Kidney (tissue), 14 donors: ENCODE results near the gene IMPA2. TPM values are rescaled to one million over a fixed set of nuclear protein-coding genes. Genes with fewer than 3 reads are reported as not detected.

Experiments used
- DNase-seq, 5 donors: peaks; one replicate each; pipeline ENCODE4 v3.0.0-alpha.2; 2013 to 2020
- FAIRE-seq: peaks from 2 replicates; lab custom pipeline; 2012; peaks lifted over from hg19 to GRCh38; lab: Jason Lieb, UNC
- H3K27ac ChIP-seq, 2 donors: one replicate each; pipeline ENCODE4 v1.7.0; 2013; ENCODE audit warnings: low read depth in 2 of 2, low read length in 2 of 2, inconsistent platforms in 1 of 2
- H3K27me3 ChIP-seq: one replicate; pipeline ENCODE4 v1.7.1; 2013; ENCODE audit warnings: low read length, inconsistent platforms; ENCODE audit not compliant: control insufficient read depth, insufficient read depth
- H3K36me3 ChIP-seq, 3 donors: one replicate each; pipeline versions ENCODE4 v1.7.0 to v1.7.1; 2013; ENCODE audit warnings: low read length in 3 of 3, control low read depth in 1 of 3, inconsistent platforms in 1 of 3; ENCODE audit not compliant: insufficient read depth in 3 of 3, control insufficient read depth in 2 of 3
- H3K4me1 ChIP-seq, 3 donors: one replicate each; pipeline versions ENCODE4 v1.7.0 to v1.7.1; 2013; ENCODE audit warnings: low read length in 3 of 3, inconsistent platforms in 1 of 3, low read depth in 1 of 3; ENCODE audit not compliant: control insufficient read depth in 2 of 3, insufficient read depth in 2 of 3
- H3K4me3 ChIP-seq, 3 donors: one replicate each; pipeline versions ENCODE4 v1.7.0 to v1.8.1; 2013; ENCODE audit warnings: low read length in 3 of 3, control low read depth in 1 of 3, inconsistent platforms in 1 of 3
- H3K9ac ChIP-seq, 3 donors: one replicate each; pipeline versions ENCODE4 v1.7.0 to v1.7.1; 2013; ENCODE audit warnings: low read length in 3 of 3, control low read depth in 1 of 3, inconsistent platforms in 1 of 3
- H3K9me3 ChIP-seq, 3 donors: one replicate each; pipeline versions ENCODE4 v1.7.0 to v1.7.1; 2013; ENCODE audit warnings: low read length in 3 of 3, control low read depth in 1 of 3, inconsistent platforms in 1 of 3; ENCODE audit not compliant: control insufficient read depth in 2 of 3, insufficient read depth in 1 of 3
- CTCF ChIP-seq: IDR thresholded peaks from 3 replicates; pipeline ENCODE4 v1.5.1; 2012; ENCODE audit warnings: mild to moderate bottlenecking, moderate library complexity, borderline replicate concordance; ENCODE audit not compliant: insufficient read depth; ENCODE audit errors: extremely low read depth
- intact Hi-C: fragments of 100-400 bp; cut with DNase I; formaldehyde crosslinking; loops from one replicate; pipeline ENCODE4 v1.11.1; 2022
- polyA plus RNA-seq: library from polyadenylated mRNA; stranded (reverse); fragments of 350-450 nt; fragmentation: Illumina TruSeq; extraction: RNeasy Lipid Tissue Mini Kit (QIAGEN cat#74804); gene quantifications from one replicate; pipeline ENCODE4 v1.2.3, GENCODE V29; 2014; ENCODE audit warnings: low read depth, low replicate concordance; ENCODE audit not compliant: insufficient read depth
- total RNA-seq: library from RNA; stranded (reverse); fragmentation: NEBNext Ultra II Directional; extraction: Animal tissue kit (Norgen Biotek cat#: 25700); gene quantifications from one replicate; pipeline ENCODE4 v1.2.1, GENCODE V29; 2021
- donor health status: control.
- donor health status: control.
- donor health status: control.
- donor health status: control.
- donor health status: control.
- donor health status: DM: yes; HTN: yes; CAD: no.
- donor health status: Normal renal cell carcinoma (clear cell type).

Gene IMPA2
- total and polyA plus RNA-seq, 2 donors from 2014 or later, result 157 to 348 TPM

DNA sequence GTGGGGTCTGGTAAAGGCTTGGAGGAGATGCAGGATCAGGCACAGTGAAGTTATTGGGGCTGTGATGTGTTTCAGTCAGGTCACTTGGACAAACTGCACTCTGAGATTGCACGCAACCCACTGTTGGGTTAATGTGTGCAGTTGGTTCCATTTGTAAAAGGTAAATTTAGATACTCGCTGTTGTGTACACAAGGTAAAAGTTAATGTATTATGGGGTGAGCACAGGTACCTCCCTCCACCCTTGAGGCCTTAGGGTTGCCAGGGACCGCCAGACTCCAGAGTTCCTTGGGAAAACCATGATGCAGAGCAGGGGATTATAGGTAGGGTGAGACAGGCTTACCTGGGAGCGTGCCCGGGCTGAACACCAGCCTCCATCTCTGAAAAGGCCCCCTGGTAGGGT is 20.1 kb downstream of the IMPA2 start:
- Histone ChIP-seq H3K27me3 (no peaks in the 10 kb centered on the region), H3K9me3 (no peaks in the 10 kb centered on the region), H3K9ac (no peak overlapping the region), H3K4me1 (peaks cover 0 to 27% (median 18%) of the 10 kb centered on the region in 3 donors), H3K27ac (peak overlapping the region; percentile 43 to 44), H3K4me3 (no peak overlapping the region), H3K36me3 (peaks cover 0 to 11% (median 0%) of the 10 kb centered on the region in 3 donors)
- FAIRE-seq, result no peak
- intact Hi-C loops, result no loop called here
- peak in 1 of 5 donors; percentile 47 for DNase-seq
- TF ChIP-seq CTCF, result no peak

DNA sequence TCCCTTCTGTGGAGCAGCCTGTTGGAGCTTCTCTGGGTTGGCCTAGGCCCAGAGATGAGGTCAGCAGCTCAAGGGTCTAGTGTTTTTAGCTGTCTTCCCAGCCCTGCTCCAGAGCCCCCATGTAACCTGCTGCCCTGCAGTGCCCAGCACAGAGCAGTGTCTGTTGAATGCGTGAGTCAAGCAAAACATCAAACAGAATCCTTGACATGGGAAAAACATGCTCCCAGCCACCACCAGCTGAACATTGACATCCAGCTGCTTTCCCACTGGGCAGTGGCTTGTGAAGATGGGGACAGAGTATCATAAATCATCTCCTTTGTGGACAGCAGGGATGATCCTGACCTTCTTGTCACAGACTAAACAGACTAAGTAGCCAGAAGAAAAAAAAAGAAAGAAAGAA is 22.6 kb downstream of the IMPA2 start:
- intact Hi-C loops, result no loop called here
- Histone ChIP-seq H3K4me1 (peaks cover 0 to 20% (median 11%) of the 10 kb centered on the region in 3 donors), H3K4me3 (no peak overlapping the region), H3K27me3 (no peaks in the 10 kb centered on the region), H3K27ac (no peak overlapping the region), H3K9me3 (no peaks in the 10 kb centered on the region), H3K9ac (no peak overlapping the region), H3K36me3 (peaks cover 0 to 16% (median 0%) of the 10 kb centered on the region in 3 donors)
- FAIRE-seq (no peak), DNase-seq (peak in 3 of 5 donors; percentile 64 to 69 (median 68))
- no peak for TF ChIP-seq CTCF

DNA sequence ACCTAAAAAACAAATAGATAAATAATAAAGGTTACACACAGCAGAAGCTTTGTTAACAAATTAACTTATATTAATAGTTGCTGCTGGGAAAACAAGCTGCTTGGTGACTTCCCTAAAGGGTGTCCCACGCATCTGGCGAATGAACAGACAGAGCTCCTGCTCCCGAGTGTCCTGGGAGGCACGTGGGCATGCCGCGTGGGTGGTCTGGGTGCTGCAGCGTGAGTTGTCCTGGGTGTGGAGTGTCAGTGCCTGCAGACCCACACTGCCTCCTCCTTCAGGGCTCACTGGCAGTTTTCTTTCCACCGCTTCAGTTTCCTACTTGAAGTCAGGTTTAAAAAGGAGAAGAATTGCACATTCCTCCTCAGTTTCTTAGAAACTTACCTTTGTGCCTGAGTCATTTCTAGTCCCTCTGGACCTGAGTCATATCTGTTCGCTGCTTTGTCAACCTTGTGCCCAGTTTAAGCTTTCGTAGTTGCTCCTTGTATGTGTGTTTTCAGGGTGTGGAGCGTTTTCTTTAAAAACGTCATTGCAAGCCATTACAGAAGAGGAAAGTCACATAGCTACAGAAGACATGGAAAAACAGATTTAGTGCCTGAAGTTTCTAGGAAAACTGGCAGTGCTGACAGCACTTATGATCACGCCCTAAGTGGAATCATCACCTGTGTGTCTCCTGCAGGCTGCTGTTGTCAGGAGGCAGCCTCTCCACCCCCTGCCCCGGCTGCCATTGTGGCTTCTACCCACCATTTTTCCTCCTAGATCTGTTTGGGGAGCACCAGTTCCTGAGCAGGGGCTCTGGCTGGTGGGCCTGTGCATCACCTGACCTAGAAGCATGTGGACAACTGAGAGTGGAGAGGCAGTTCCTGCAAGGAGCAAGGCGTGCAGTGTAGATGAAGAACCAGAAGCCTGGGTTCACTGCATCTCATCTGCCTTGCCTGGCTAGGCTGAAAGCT is 24.5 kb downstream of the IMPA2 start:
- Histone ChIP-seq H3K36me3 (peaks cover 0 to 29% (median 2%) of the 10 kb centered on the region in 3 donors), H3K9me3 (no peaks in the 10 kb centered on the region), H3K27me3 (no peaks in the 10 kb centered on the region), H3K9ac (no peak overlapping the region), H3K4me3 (no peak overlapping the region), H3K4me1 (peaks cover 0 to 21% (median 16%) of the 10 kb centered on the region in 3 donors), H3K27ac (peak overlapping the region in 1 of 2 donors; percentile 66)
- intact Hi-C loops, result no loop called here
- DNase-seq (peak in 2 of 5 donors; percentile 33 to 80), FAIRE-seq (no peak)
- no peak for TF ChIP-seq CTCF
